Left ventricle myocardium inferior (tissue), 1 donor: ENCODE results near the gene LRR1. TPM values are rescaled to one million over a fixed set of nuclear protein-coding genes. Genes with fewer than 3 reads are reported as not detected.

Source experiments
- DNase-seq: peaks from one replicate; pipeline ENCODE4 v3.0.0-alpha.2; 2020
- H3K27ac ChIP-seq: fragments of 200-600 bp; replicated peaks from 2 replicates; pipeline ENCODE4 v1.8.0; 2021
- H3K27me3 ChIP-seq: fragments of 200-600 bp; 2 replicates; pipeline ENCODE4 v1.8.0; 2021; ENCODE audit warnings: low read depth
- H3K36me3 ChIP-seq: fragments of 200-600 bp; 2 replicates; pipeline ENCODE4 v1.8.0; 2021
- H3K4me1 ChIP-seq: fragments of 200-600 bp; 2 replicates; pipeline ENCODE4 v1.8.0; 2021
- H3K4me3 ChIP-seq: fragments of 200-600 bp; 2 replicates; pipeline ENCODE4 v1.8.0; 2021; ENCODE audit warnings: mild to moderate bottlenecking, moderate library complexity
- H3K9me3 ChIP-seq: fragments of 200-600 bp; replicated peaks from 2 replicates; pipeline ENCODE4 v1.8.0; 2021
- CTCF ChIP-seq: fragments of 200-600 bp; IDR thresholded peaks from 2 replicates; pipeline ENCODE4 v1.8.0; 2021; ENCODE audit warnings: antibody characterized with exemption, mild to moderate bottlenecking, borderline replicate concordance
- intact Hi-C: fragments of 100-400 bp; cut with micrococcal nuclease; formaldehyde crosslinking; loops from one replicate; pipeline ENCODE4 v1.11.0; 2022
- total RNA-seq: library from RNA; stranded (reverse); fragmentation: NEBNext Ultra II Directional; extraction: Animal tissue kit (Norgen Biotek cat#: 25700); gene quantifications from one replicate; pipeline ENCODE4 v1.2.1, GENCODE V29; 2021
- donor health status: DM: no; HTN: yes; CAD: no; lungs with severe emphysema.

Gene LRR1
- total RNA-seq, 1 donor from 2014 or later = 4.6 TPM

- Histone ChIP-seq H3K9me3 (no peaks in the 10 kb centered on the region), H3K27ac (no peak overlapping the region), H3K4me1 (no peaks in the 10 kb centered on the region), H3K27me3 (no peaks in the 10 kb centered on the region), H3K36me3 (no peaks in the 10 kb centered on the region), H3K4me3 (no peak overlapping the region)
- no peak for DNase-seq
- intact Hi-C loops = no loop called here
- no peak for TF ChIP-seq CTCF
Measured at GRCh38 chr14:49553106-49553505, 45.6 kb upstream of the LRR1 start.

DNA sequence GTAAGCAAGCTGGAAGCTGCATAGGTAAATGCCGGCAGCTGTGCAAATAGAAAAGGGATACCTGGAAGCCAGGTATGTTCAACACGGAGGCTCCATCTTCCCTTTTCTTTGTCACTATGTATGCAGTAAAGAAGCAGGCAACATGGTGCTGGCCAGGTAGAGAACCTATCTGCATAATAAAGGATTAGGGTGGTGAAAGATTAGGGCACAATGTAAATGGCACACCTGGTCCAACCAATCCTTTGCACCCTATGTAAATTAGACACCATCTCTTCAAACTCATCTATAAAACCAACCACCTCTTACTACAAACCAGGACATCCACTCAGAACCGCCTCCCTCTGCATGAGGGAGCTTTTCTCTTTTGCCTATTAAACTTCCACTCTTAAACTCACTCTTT, 44.8 kb upstream of the LRR1 start:
- Histone ChIP-seq H3K36me3 (no peaks in the 10 kb centered on the region), H3K4me3 (no peak overlapping the region), H3K27me3 (no peaks in the 10 kb centered on the region), H3K9me3 (no peaks in the 10 kb centered on the region), H3K4me1 (no peaks in the 10 kb centered on the region), H3K27ac (no peak overlapping the region)
- no peak for DNase-seq
- TF ChIP-seq CTCF = no peak
- intact Hi-C loops = no loop called here

- intact Hi-C loops = no loop called here
- H3K27me3 ChIP-seq = no peaks in the 10 kb centered on the region
- no peak for TF ChIP-seq CTCF
- peaks cover 6% of the 10 kb centered on the region for H3K9me3 ChIP-seq
- H3K36me3 ChIP-seq = no peaks in the 10 kb centered on the region
- H3K4me1 ChIP-seq = no peaks in the 10 kb centered on the region
- no peak overlapping the region for H3K4me3 ChIP-seq
- no peak for DNase-seq
- no peak overlapping the region for H3K27ac ChIP-seq
Measured at GRCh38 chr14:49559979-49560768, 38.6 kb upstream of the LRR1 start.

GRCh38 chr14:49566714-49567113, 32.0 kb upstream of the LRR1 start:
- Histone ChIP-seq H3K27ac (no peak overlapping the region), H3K4me3 (no peak overlapping the region), H3K36me3 (peaks cover 7% of the 10 kb centered on the region), H3K4me1 (no peaks in the 10 kb centered on the region), H3K27me3 (no peaks in the 10 kb centered on the region), H3K9me3 (peaks cover 6% of the 10 kb centered on the region)
- TF ChIP-seq CTCF = no peak
- DNase-seq = no peak
- intact Hi-C loops = no loop called here

- no peaks in the 10 kb centered on the region for H3K4me1 ChIP-seq
- no peak overlapping the region for H3K4me3 ChIP-seq
- TF ChIP-seq CTCF = no peak
- intact Hi-C loops = no loop called here
- no peak for DNase-seq
- H3K36me3 ChIP-seq = peaks cover 10% of the 10 kb centered on the region
- no peak overlapping the region for H3K27ac ChIP-seq
- H3K27me3 ChIP-seq = no peaks in the 10 kb centered on the region
- H3K9me3 ChIP-seq = no peaks in the 10 kb centered on the region
Measured at GRCh38 chr14:49569281-49569680, 29.5 kb upstream of the LRR1 start.
